GM10266 (cell line): Measurements from ENCODE around the gene RPH3AL.

Experiments
- DNase-seq: peaks from one replicate; pipeline ENCODE4 v3.0.0; 2012; ENCODE audit errors: extremely low spot score
- TF ChIP-seq, protein P1 (sequence below): IDR thresholded peaks from 2 replicates; pipeline ENCODE4 v1.5.1; 2012; ENCODE audit warnings: mild to moderate bottlenecking, low read depth; ENCODE audit not compliant: control insufficient read depth, insufficient read depth; ENCODE audit errors: missing control alignments

Gene RPH3AL

DNA sequence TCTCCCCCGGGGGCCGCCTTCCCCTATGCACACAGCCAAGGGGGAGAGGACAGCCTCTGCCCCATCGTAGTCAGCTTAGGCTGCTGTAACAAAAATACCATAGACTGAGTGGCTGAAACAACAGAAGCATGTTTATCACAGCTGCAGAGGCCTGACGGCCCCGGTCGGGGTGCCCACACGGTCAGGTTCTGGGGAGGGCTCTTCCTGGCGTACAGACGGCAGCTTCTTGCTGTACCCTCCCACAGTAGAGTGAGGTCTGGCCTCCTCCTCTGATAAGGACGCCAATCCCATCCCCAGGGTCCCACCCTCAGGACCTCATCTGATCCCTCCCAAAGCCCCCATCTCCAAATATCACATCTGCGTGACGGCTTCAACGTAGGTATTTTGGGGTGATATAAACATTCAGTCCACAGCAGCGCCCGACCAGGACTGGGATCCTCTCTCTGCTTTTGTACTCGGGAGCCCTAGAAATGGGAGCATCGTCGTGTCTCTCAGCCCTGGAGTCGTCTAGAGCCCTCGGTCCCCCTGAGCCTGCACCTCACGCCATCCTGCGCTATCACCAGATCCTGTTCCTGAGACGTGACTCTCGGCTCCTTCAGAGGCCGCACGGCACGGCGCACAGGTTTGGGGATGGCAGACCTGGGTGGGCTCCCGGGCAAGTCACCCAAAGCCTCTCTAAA lies 67.8 kb downstream of the RPH3AL start:
- TF ChIP-seq, protein P1, sequence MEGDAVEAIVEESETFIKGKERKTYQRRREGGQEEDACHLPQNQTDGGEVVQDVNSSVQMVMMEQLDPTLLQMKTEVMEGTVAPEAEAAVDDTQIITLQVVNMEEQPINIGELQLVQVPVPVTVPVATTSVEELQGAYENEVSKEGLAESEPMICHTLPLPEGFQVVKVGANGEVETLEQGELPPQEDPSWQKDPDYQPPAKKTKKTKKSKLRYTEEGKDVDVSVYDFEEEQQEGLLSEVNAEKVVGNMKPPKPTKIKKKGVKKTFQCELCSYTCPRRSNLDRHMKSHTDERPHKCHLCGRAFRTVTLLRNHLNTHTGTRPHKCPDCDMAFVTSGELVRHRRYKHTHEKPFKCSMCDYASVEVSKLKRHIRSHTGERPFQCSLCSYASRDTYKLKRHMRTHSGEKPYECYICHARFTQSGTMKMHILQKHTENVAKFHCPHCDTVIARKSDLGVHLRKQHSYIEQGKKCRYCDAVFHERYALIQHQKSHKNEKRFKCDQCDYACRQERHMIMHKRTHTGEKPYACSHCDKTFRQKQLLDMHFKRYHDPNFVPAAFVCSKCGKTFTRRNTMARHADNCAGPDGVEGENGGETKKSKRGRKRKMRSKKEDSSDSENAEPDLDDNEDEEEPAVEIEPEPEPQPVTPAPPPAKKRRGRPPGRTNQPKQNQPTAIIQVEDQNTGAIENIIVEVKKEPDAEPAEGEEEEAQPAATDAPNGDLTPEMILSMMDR = no peak
- DNase-seq = no peak

DNA sequence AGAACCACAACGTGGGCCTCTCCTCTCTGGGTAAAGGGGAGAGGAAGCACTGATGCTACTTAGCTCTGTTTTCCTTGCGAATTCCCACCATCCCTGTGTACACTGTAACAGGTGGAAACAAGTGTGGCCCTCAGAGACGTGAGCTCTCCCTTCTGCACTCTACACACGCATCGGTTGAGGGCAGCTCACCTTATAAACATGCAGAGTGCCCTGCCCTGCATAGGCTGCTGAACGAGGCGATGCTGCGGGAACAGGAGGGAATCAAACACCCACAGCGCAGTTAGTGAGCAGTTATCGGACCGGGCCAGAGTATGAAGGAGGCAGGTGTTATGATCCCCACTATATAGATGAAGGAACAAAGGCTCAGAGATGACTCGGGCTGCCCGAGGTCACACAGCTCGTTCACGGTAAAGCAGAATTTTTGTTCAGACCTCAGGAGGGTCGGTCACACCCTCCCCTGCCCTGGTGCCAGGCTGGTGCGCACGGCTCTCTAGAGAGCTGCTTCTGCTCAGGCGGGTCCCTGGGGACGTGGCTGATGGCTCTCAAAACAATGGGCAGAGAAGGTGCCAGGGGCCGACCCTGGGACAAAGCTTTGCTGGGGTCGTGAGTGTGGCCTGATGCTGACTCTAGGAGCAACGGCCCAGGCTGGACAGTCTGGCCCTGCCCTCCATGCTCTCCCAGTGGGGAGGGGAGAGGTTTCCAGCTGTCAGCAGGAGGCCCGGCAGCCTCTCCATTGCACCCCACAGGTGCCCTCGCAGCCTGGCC lies 68.5 kb downstream of the RPH3AL start:
- TF ChIP-seq, protein P1 = no peak
- no peak for DNase-seq

DNA sequence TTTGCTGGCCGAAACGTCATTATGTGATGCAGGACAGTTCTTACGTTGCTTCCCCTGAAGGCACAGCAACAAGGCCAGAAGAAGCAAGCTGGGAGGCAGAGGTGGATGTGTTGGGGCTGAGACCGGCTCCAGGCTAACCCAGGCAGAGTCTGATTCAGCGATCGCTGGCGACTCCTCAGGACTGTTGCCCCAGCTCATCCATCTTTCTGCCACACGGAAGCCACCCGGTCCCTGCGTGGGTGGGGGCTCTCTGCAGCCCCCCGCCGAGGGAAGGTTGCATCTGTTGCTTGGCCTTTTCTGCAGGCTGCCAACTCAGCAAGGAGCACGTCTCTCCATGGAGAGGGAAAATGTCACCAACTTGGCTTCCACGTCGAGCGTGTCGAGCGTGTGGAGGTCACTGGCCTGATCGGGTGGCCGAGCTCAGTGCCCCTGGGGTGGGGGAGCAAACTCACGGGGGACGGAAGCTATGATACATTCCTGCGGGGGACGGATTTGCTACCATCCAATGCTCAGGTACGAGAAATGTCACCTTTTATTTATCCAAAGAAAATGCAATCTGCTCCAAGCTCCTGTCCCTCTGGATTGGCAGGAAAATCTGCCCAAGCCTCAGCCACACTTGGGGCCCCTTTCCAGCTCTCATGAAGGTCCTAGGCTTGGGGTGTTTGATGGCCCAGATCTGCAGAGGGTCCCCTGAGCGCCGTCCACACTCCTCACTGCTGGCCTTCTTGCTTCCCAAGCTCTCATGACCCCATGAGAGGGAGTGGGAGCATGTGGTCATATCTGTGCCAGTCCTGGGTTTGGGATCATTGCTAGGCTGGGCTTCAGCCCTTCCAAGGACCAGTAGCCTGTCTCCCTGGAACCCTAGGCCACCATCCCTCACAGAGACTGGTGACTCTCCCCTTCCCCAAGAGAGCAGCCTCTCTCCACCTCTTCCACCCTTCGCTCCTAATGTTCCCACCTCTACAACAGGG lies 69.4 kb downstream of the RPH3AL start:
- TF ChIP-seq, protein P1 = no peak
- no peak for DNase-seq

DNA sequence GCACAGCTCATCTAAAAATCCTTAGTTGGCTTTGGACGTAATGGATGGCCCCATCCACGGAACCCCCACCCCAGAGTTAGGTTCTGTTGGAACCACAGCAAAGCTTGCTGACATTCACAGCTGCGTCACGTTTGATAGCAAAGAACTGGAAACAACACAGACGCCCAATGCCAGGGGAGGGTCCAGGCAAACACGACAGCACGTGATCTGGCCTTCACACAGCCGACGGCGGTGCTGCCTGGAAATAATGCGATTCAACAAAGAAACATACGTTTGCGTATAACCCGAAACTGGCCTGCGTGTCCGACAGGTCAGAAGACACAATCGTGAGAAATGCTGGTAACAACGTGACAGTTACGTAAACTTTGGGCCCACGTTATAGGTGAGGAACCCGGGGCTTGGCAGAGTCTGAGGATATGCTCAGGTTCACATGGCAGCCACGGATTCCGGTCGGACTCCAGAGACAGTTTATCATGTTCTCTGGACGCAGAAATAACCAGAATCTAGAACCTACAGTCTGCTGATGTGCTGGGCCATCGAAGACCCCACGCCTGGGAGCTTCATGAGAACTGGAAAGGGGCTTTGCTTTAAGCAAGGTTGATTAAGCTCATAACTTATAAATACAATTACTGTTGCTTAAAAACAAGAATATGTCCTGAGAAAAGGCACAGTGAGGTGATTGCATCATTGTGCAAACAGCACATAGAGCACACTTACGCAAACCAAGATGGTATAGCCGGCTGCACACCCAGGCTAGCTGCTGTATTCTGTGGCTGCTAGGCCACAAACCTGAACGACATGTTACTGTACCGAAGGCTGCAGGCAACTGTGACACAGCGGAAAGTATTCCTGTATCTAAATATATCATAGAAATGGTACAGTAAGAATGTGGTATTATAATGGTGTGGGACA lies 70.4 kb downstream of the RPH3AL start:
- TF ChIP-seq, protein P1 = no peak
- DNase-seq = no peak

DNA sequence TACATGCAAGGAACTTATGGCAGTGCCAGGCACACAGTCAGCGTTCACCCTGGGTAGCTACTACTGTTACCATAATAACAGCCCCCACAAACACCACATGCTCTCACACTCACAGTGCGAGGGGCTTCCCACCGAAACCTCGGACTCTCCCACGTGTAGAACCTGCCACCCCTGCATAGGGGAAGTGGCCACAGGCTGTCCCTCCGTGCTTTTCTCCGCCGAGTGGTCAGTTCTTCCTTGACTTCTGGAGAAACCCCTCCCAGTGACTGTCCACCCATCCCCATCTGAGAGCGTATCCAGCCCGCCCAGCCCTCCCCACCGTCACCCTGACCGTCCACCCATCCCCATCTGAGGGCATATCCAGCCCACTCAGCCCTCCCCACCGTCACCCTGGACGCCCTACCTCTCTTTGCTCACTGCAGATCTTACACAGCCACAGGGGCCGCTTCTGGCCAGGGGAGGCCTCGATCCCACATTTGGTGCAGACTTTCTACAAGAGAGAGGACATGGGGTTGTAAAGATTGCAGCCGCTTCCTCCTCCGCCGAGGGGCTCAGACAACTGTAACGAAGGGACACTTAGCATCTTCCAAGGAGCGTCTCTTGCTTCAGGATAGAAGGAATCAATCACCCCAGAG lies 71.1 kb downstream of the RPH3AL start:
- DNase-seq = no peak
- TF ChIP-seq, protein P1 = no peak

DNA sequence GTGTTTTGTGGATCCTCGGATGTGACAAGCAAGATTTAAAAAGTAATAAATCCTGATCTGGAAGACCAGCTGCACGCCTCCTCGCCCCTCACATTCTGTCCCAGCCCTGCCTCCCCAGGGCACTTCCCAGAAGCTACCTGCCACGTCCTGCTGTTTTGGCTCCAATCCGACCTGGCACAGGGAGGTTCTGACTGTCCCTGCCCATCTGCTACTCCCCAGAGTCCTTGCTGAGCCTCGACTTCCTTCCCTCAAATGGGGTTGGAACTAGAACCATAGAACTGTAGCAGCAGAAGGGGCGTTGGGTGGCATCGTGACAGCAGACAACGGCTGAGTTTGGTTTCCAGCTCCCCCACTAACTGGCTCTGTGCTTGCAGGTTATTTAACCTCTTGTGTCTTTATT lies 71.7 kb downstream of the RPH3AL start:
- TF ChIP-seq, protein P1 = no peak
- no peak for DNase-seq
